GM23248 (cell line): ENCODE data around the gene GSK3A.

Experiments used
- EZH2 ChIP-seq: fragments of 200-600 bp; sonication (generic); IDR thresholded peaks from 2 replicates; pipeline ENCODE4 v1.6.1; 2018; ENCODE audit warnings: antibody characterized with exemption, mild to moderate bottlenecking; ENCODE audit not compliant: insufficient read depth, poor library complexity, severe bottlenecking
- EZH2phosphoT487 ChIP-seq: fragments of 200-600 bp; sonication (generic); IDR thresholded peaks from 2 replicates; pipeline ENCODE4 v1.6.1; 2018; ENCODE audit warnings: antibody characterized with exemption, moderate library complexity, mild to moderate bottlenecking, low read depth; ENCODE audit not compliant: insufficient read depth

- TF ChIP-seq EZH2 (no peak), EZH2phosphoT487 (no peak)
Observed at GRCh38 chr19:42261763-42262162, 19.4 kb upstream of the GSK3A start.
